B cell (primary cell): ENCODE data around the gene IGFBP3. TPM values are rescaled to one million over a fixed set of nuclear protein-coding genes. Genes with fewer than 3 reads are reported as not detected.

ENCODE experiments used
- ATAC-seq: fragments of 200-7000 bp; cut with Tn5 transposase; one replicate; pipeline ENCODE4 v1.10.0; 2021; ENCODE audit warnings: low read depth, mild to moderate bottlenecking, moderate number of reproducible peaks, moderate library complexity
- CTCF ChIA-PET: fragments of 350-600 bp; sonication (Branson Sonifier 250); formaldehyde crosslinking; loops from one replicate; lab custom pipeline; 2021; ENCODE audit warnings: antibody characterized with exemption, inconsistent platforms; lab: Charles Lee
- POLR2A ChIA-PET: fragments of 350-600 bp; sonication (Branson Sonifier 250); formaldehyde crosslinking; loops from one replicate; lab custom pipeline; 2021; ENCODE audit warnings: antibody characterized with exemption; lab: Charles Lee
- DNase-seq: peaks from one replicate; pipeline ENCODE4 v3.0.0; 2013
- H2AFZ ChIP-seq: 2 replicates; pipeline ENCODE4 v1.6.1; 2012; ENCODE audit warnings: mild to moderate bottlenecking, low read depth, low read length; ENCODE audit not compliant: insufficient read depth, poor library complexity, severe bottlenecking
- H3K27ac ChIP-seq, 2 donors: 1 replicate in 1 of 2; 2 replicates in 1 of 2; pipeline ENCODE4 v1.5.1; 2012 to 2013; ENCODE audit warnings: low read length in 2 of 2, mild to moderate bottlenecking in 2 of 2, moderate library complexity in 1 of 2
- H3K27me3 ChIP-seq, 4 experiments: fragments of 200-600 bp in 1 of 4; sonication (generic) in 1 of 4; replicated peaks in 1 of 4; 1 replicate in 2 of 4; 2 replicates in 2 of 4; pipeline versions ENCODE4 v1.6.1 to v1.7.0; 2013 to 2016; ENCODE audit warnings: low read length in 3 of 4, mild to moderate bottlenecking in 2 of 4, mixed read lengths in 1 of 4, moderate library complexity in 1 of 4; ENCODE audit not compliant: insufficient read depth in 4 of 4, control insufficient read depth in 3 of 4; ENCODE audit errors: control extremely low read depth in 1 of 4
- H3K36me3 ChIP-seq, 2 experiments: replicated peaks in 1 of 2; 1 replicate in 1 of 2; 2 replicates in 1 of 2; pipeline versions ENCODE4 v1.6.1 to v1.7.1; 2013; ENCODE audit warnings: low read length in 1 of 2; ENCODE audit not compliant: insufficient read depth in 2 of 2, control insufficient read depth in 1 of 2; ENCODE audit errors: control extremely low read depth in 1 of 2, extremely low read depth in 1 of 2
- H3K4me1 ChIP-seq, 2 donors: fragments of 200-600 bp in 1 of 2; sonication (generic) in 1 of 2; 1 replicate in 1 of 2; 2 replicates in 1 of 2; pipeline versions ENCODE4 v1.5.1 to v1.6.1; 2013 to 2017; ENCODE audit warnings: low read length in 2 of 2; ENCODE audit not compliant: control insufficient read depth in 2 of 2, insufficient read depth in 2 of 2
- H3K4me2 ChIP-seq: replicated peaks from 2 replicates; pipeline ENCODE3; 2012; ENCODE audit warnings: mild to moderate bottlenecking, low read depth, low read length; ENCODE audit not compliant: poor library complexity, severe bottlenecking
- H3K4me3 ChIP-seq, 5 experiments: fragments of 200-600 bp in 1 of 5; sonication (generic) in 1 of 5; 1 replicate in 3 of 5; 2 replicates in 2 of 5; pipeline versions ENCODE4 v1.5.1 to v1.7.0; 2011 to 2016; ENCODE audit warnings: low read length in 4 of 5, mild to moderate bottlenecking in 4 of 5, low read depth in 2 of 5, control low read depth in 1 of 5, moderate library complexity in 1 of 5; ENCODE audit not compliant: insufficient read depth in 1 of 5; ENCODE audit errors: control extremely low read depth in 1 of 5, extremely low read depth in 1 of 5
- H3K79me2 ChIP-seq: fragments of 200-600 bp; sonication (generic); one replicate; pipeline ENCODE4 v1.6.0; 2016; ENCODE audit warnings: low read length; ENCODE audit not compliant: control insufficient read depth, insufficient read depth
- H3K9ac ChIP-seq: fragments of 200-600 bp; sonication (generic); 2 replicates; pipeline ENCODE4 v1.6.1; 2017; ENCODE audit warnings: mild to moderate bottlenecking, low read length, moderate library complexity
- H3K9me3 ChIP-seq, 3 donors: one replicate each; pipeline versions ENCODE4 v1.6.1 to v1.7.1; 2013; ENCODE audit warnings: low read length in 2 of 3; ENCODE audit not compliant: control insufficient read depth in 2 of 3, insufficient read depth in 1 of 3; ENCODE audit errors: control extremely low read depth in 1 of 3
- H4K20me1 ChIP-seq: 2 replicates; pipeline ENCODE4 v1.6.0; 2012; ENCODE audit warnings: mild to moderate bottlenecking, low read length; ENCODE audit not compliant: insufficient read depth, control insufficient read depth, poor library complexity, severe bottlenecking
- H3K27ac Mint-ChIP-seq: one replicate; pipeline ENCODE4 v1.8.0; 2021; ENCODE audit warnings: mixed read lengths
- H3K27me3 Mint-ChIP-seq: one replicate; pipeline ENCODE4 v1.8.0; 2021; ENCODE audit warnings: mixed read lengths
- H3K4me1 Mint-ChIP-seq: one replicate; pipeline ENCODE4 v1.8.0; 2021; ENCODE audit warnings: mixed read lengths
- H3K4me3 Mint-ChIP-seq: one replicate; pipeline ENCODE4 v1.8.0; 2021; ENCODE audit warnings: mixed read lengths
- H3K9me3 Mint-ChIP-seq: one replicate; pipeline ENCODE4 v1.8.0; 2022; ENCODE audit warnings: mixed read lengths; ENCODE audit not compliant: insufficient read depth
- CTCF ChIP-seq: fragments of 200-600 bp; IDR thresholded peaks from one replicate; pipeline ENCODE4 v1.8.0; 2022; ENCODE audit warnings: antibody characterized with exemption, mild to moderate bottlenecking
- EZH2 ChIP-seq: IDR thresholded peaks from 2 replicates; pipeline ENCODE4 v1.6.1; 2012; ENCODE audit warnings: borderline replicate concordance, low read depth, mild to moderate bottlenecking, moderate library complexity, low read length; ENCODE audit not compliant: insufficient read depth, poor library complexity, severe bottlenecking
- WGBS: methylation state at CpG from one replicate; pipeline ENCODE4 v1.1.5; 2013; ENCODE audit warnings: missing lambda C conversion rate; ENCODE audit not compliant: insufficient coverage; 5-methylcytosine and 5-hydroxymethylcytosine counted together
- intact Hi-C: fragments of 100-400 bp; cut with micrococcal nuclease; formaldehyde crosslinking; loops from one replicate; pipeline ENCODE4 v1.10.0; 2022
- polyA plus RNA-seq: library from polyadenylated mRNA; depleted of rRNA; stranded (reverse); fragments of >200 nt; gene quantifications from 2 replicates; pipeline ENCODE4 v1.2.3, GENCODE V29; 2012
- total RNA-seq, 2 donors: library from RNA; stranded (reverse); fragments of 120-200 nt in 1 of 2; gene quantifications; 1 replicate in 1 of 2; 2 replicates in 1 of 2; pipeline versions ENCODE4 v1.2.3 to v1.2.4, GENCODE V29; 2013 to 2022

Gene IGFBP3
- total and polyA plus RNA-seq, 2 donors (not counting 1 experiment from before 2014, with no cell fraction given): not detected

GRCh38 chr7:45930967-45931366 lies 9.9 kb upstream of the IGFBP3 start:
- CTCF ChIA-PET: no interaction called here
- no peaks in the 10 kb centered on the region for H3K79me2 ChIP-seq
- intact Hi-C loops: no loop called here

GRCh38 chr7:45927721-45928120 lies 6.6 kb upstream of the IGFBP3 start:
- H3K9ac ChIP-seq: no peak overlapping the region
- H3K4me3 Mint-ChIP-seq: no peak overlapping the region
- H3K9me3 ChIP-seq: no peaks in the 10 kb centered on the region
- TF ChIP-seq CTCF: no peak
- no peak for TF ChIP-seq EZH2
- peaks cover 6% of the 10 kb centered on the region for H3K4me1 Mint-ChIP-seq
- H3K27me3 ChIP-seq: peaks cover 0 to 18% (median 8%) of the 10 kb centered on the region in 4 experiments
- POLR2A ChIA-PET: no interaction called here
- no peak overlapping the region for H3K27ac ChIP-seq
- no peaks in the 10 kb centered on the region for H3K79me2 ChIP-seq
- CTCF ChIA-PET: no interaction called here
- H3K27ac Mint-ChIP-seq: no peak overlapping the region
- peaks cover 33% of the 10 kb centered on the region for H3K27me3 Mint-ChIP-seq
- H3K36me3 ChIP-seq: no peaks in the 10 kb centered on the region
- ATAC-seq (no peak), DNase-seq (no peak)
- no peak overlapping the region for H3K4me2 ChIP-seq
- no CpG with 5 or more reads among the region's 3 CpGs for WGBS
- H3K4me3 ChIP-seq: no peak overlapping the region
- intact Hi-C loops: no loop called here
- H3K4me1 ChIP-seq: peaks cover 4 to 6% of the 10 kb centered on the region in 2 donors
- H4K20me1 ChIP-seq: no peaks in the 10 kb centered on the region
- H2AFZ ChIP-seq: no peak overlapping the region
- H3K9me3 Mint-ChIP-seq: no peaks in the 10 kb centered on the region

More at GRCh38 chr7:45930967-45931366, 9.9 kb upstream of the IGFBP3 start:
- no peaks in the 10 kb centered on the region for H3K9me3 Mint-ChIP-seq
- Histone ChIP-seq H3K36me3 (no peaks in the 10 kb centered on the region), H2AFZ (no peak overlapping the region), H3K9ac (no peak overlapping the region), H3K27me3 (peaks cover 0 to 4% (median 3%) of the 10 kb centered on the region in 4 experiments), H3K4me1 (no peaks in the 10 kb centered on the region), H4K20me1 (no peaks in the 10 kb centered on the region), H3K4me2 (no peak overlapping the region), H3K4me3 (no peak overlapping the region), H3K9me3 (no peaks in the 10 kb centered on the region), H3K27ac (no peak overlapping the region)
- H3K4me1 Mint-ChIP-seq: no peaks in the 10 kb centered on the region
- H3K4me3 Mint-ChIP-seq: no peak overlapping the region
- no peak for DNase-seq
- H3K27me3 Mint-ChIP-seq: peaks cover 26% of the 10 kb centered on the region
- POLR2A ChIA-PET: no interaction called here
- TF ChIP-seq CTCF (no peak), EZH2 (no peak)
- no peak overlapping the region for H3K27ac Mint-ChIP-seq
- no peak for ATAC-seq
